Stimulated activated memory B cell treated with anti-CD40 and anti-IgM and Interleukin-4, amounts not matched to agents 10 μg/mL and 1 μg/mL and 100 μg/mL, for 72 hours (primary cell): ENCODE measurements around the gene PLBD2.

ENCODE experiments used
- ATAC-seq: fragments of 150-1000 bp; cut with Tn5 transposase; 2 replicates; pipeline ENCODE4 v1.10.0; 2021
- H3K27ac Mint-ChIP-seq: one replicate; pipeline ENCODE4 v1.8.0; 2022; ENCODE audit warnings: mild to moderate bottlenecking, mixed read lengths
- H3K27me3 Mint-ChIP-seq: one replicate; pipeline ENCODE4 v1.8.0; 2022; ENCODE audit warnings: mixed read lengths
- H3K36me3 Mint-ChIP-seq: one replicate; pipeline ENCODE4 v1.8.0; 2022; ENCODE audit warnings: mixed read lengths
- H3K4me1 Mint-ChIP-seq: one replicate; pipeline ENCODE4 v1.8.0; 2022; ENCODE audit warnings: mixed read lengths
- H3K4me3 Mint-ChIP-seq: one replicate; pipeline ENCODE4 v1.8.0; 2022; ENCODE audit warnings: mild to moderate bottlenecking, moderate library complexity, mixed read lengths
- H3K9me3 Mint-ChIP-seq: one replicate; pipeline ENCODE4 v1.8.0; 2022; ENCODE audit warnings: mixed read lengths

Gene PLBD2, protein sequence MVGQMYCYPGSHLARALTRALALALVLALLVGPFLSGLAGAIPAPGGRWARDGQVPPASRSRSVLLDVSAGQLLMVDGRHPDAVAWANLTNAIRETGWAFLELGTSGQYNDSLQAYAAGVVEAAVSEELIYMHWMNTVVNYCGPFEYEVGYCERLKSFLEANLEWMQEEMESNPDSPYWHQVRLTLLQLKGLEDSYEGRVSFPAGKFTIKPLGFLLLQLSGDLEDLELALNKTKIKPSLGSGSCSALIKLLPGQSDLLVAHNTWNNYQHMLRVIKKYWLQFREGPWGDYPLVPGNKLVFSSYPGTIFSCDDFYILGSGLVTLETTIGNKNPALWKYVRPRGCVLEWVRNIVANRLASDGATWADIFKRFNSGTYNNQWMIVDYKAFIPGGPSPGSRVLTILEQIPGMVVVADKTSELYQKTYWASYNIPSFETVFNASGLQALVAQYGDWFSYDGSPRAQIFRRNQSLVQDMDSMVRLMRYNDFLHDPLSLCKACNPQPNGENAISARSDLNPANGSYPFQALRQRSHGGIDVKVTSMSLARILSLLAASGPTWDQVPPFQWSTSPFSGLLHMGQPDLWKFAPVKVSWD

DNA sequence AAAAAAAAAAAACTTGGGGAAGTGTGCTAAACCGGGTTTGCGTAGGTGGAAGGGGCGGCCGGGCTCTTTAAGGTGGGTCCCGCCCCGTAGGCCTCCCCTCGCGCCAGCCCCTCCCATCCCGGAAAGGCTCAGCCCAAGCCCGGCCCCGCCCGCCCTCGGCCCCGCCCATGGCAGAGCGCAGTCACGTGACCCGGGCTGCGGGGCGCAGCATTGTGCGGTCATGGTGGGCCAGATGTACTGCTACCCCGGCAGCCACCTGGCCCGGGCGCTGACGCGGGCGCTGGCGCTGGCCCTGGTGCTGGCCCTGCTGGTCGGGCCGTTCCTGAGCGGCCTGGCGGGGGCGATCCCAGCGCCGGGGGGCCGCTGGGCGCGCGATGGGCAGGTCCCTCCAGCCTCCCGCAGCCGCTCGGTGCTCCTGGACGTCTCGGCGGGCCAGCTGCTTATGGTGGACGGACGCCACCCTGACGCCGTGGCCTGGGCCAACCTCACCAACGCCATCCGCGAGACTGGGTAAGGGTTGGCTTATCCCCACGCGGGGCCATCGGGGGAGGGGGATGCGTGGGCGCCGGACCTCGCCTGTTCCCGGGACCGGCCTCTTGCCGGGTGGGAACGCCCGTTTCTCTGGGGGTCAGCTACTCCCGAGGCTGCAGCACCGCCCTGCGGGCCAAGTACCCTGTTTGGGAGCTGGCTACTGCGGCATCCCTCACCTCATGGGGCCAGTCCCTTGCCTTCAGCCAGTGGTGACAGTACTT, at the start of gene PLBD2:
Gene PLBD2 (plus strand): TSS at position 207 of the 752 bp plus-strand sequence. CDS start 14 bp downstream, at position 221.
- Mint-ChIP-seq H3K27me3 (no peaks in the 10 kb centered on the region), H3K4me3 (peak within 1 kb of the TSS; percentile 80), H3K36me3 (peaks cover under 1% of the 10 kb centered on the region), H3K4me1 (peaks cover 20% of the 10 kb centered on the region), H3K9me3 (no peaks in the 10 kb centered on the region), H3K27ac (peak within 1 kb of the TSS; percentile 79)
- ATAC-seq: peak; percentile 97

- Mint-ChIP-seq H3K4me3 (no peak overlapping the region), H3K4me1 (no peaks in the 10 kb centered on the region), H3K27ac (no peak overlapping the region), H3K36me3 (peaks cover 43% of the 10 kb centered on the region), H3K9me3 (no peaks in the 10 kb centered on the region), H3K27me3 (no peaks in the 10 kb centered on the region)
- ATAC-seq: no peak
These were observed 47.9 kb upstream of the PLBD2 start for GRCh38 chr12:113310489-113310888.

DNA sequence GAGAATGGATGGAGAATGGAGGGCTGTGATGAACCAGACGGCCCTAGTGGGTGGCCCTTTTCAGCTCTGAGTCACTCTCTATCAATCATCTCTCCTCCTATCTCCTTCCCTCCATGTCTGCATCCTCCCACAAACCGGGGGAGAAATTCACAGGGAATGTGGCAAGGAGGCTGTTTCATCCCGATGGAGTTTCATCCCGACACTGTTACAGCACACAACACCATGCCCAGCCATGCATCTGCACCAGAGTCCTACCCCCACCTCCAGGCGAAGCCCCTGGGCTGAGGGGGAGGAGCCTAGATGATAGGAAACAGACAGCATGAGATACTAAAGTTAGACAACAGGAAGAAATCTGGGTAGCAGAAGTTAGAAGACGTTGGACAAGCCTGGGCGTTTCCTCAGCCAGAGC, 44.3 kb upstream of the PLBD2 start:
- no peaks in the 10 kb centered on the region for H3K9me3 Mint-ChIP-seq
- ATAC-seq: no peak
- H3K4me1 Mint-ChIP-seq: no peaks in the 10 kb centered on the region
- H3K27ac Mint-ChIP-seq: no peak overlapping the region
- no peaks in the 10 kb centered on the region for H3K27me3 Mint-ChIP-seq
- H3K36me3 Mint-ChIP-seq: peaks cover 45% of the 10 kb centered on the region
- no peak overlapping the region for H3K4me3 Mint-ChIP-seq

GRCh38 chr12:113315358-113315757, 43.0 kb upstream of the PLBD2 start:
- Mint-ChIP-seq H3K27me3 (no peaks in the 10 kb centered on the region), H3K4me3 (no peak overlapping the region), H3K27ac (no peak overlapping the region), H3K4me1 (no peaks in the 10 kb centered on the region), H3K9me3 (no peaks in the 10 kb centered on the region), H3K36me3 (peaks cover 49% of the 10 kb centered on the region)
- ATAC-seq: no peak

DNA sequence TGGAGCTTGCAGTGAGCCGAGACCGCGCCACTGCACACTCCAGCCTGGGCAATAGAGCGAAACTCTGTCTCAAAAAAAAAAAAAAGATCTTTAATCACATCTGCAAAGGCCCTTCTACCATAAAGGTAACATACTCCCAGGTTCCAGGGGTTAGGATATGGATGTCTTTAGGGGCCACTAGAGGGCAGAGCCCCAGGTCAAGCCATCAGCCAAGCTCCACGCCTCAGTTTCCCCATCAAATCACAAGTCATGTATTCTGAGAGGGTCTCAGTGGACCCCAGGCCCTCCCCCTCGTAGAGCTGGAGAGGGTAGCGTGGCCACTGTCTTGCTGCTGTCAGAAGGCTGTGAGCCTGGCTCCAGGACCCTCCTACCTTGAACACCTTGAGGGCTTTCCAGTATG, 42.2 kb upstream of the PLBD2 start:
- Mint-ChIP-seq H3K27ac (no peak overlapping the region), H3K9me3 (no peaks in the 10 kb centered on the region), H3K4me3 (no peak overlapping the region), H3K36me3 (peaks cover 48% of the 10 kb centered on the region), H3K4me1 (no peaks in the 10 kb centered on the region), H3K27me3 (no peaks in the 10 kb centered on the region)
- ATAC-seq: no peak

DNA sequence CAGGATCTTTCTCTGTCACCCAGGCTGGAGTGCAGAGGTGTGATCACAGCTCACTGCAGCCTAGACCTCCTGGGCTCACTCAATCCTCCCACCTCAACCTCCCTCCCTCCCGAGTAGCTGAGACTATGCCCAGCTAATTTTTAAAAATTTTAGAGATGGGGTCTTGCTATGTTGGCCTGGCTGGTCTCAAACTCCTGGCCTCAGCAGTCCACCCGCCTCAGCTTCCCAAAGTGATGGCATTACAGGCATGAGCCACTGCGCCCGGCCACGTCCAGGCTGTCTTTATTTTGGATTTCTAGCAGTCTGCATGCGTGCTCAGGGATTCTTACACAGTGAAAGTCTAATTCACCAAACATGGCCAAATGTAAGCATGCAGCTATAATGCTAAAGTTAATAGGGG, 41.3 kb upstream of the PLBD2 start:
- Mint-ChIP-seq H3K27me3 (no peaks in the 10 kb centered on the region), H3K36me3 (peaks cover 47% of the 10 kb centered on the region), H3K4me1 (no peaks in the 10 kb centered on the region), H3K4me3 (no peak overlapping the region), H3K9me3 (peaks cover 1% of the 10 kb centered on the region), H3K27ac (no peak overlapping the region)
- ATAC-seq: no peak

GRCh38 chr12:113318046-113318656, 40.2 kb upstream of the PLBD2 start:
- H3K9me3 Mint-ChIP-seq: peaks cover 5% of the 10 kb centered on the region
- H3K27ac Mint-ChIP-seq: no peak overlapping the region
- H3K4me3 Mint-ChIP-seq: no peak overlapping the region
- ATAC-seq: no peak
- peaks cover 54% of the 10 kb centered on the region for H3K36me3 Mint-ChIP-seq
- H3K4me1 Mint-ChIP-seq: no peaks in the 10 kb centered on the region
- no peaks in the 10 kb centered on the region for H3K27me3 Mint-ChIP-seq

DNA sequence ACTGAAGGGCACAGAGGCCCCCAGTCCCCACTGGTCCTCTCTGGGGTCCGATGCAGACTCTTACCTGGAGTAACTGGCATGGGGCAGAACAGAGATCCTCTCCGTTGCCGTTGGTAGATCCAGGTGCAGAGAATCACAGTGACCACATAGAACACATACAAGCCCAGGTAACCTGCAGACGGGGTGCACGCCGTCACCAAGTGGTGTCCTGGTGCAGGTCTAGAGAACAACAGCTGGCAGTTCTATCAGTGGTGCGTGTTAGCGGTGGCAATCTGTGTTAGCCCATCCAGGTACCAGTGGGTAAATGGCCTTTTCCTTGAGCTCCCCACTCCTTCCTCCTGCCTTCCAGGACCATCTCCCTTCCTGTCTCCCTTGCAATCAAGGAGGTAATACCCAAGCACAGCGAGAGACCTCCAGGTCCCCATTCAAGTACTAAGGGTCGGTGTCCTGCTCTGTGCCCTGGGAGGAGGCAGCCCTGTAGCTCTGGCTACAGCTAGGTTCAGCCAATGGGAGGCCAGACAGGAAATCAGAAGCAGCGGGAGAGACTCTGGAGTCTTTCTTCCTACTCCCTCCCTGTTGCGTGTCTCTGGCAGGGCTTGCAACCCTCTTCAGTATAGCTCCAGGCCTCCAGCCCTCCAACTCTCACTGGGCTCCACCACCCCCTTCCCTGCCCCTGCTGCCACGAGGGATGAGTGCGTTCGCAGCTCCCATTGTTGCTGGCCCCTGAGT, 39.3 kb upstream of the PLBD2 start:
- Mint-ChIP-seq H3K4me1 (no peaks in the 10 kb centered on the region), H3K36me3 (peaks cover 50% of the 10 kb centered on the region), H3K9me3 (peaks cover 5% of the 10 kb centered on the region), H3K4me3 (no peak overlapping the region), H3K27me3 (no peaks in the 10 kb centered on the region), H3K27ac (no peak overlapping the region)
- no peak for ATAC-seq

GRCh38 chr12:113320401-113320800, 38.0 kb upstream of the PLBD2 start:
- no peaks in the 10 kb centered on the region for H3K4me1 Mint-ChIP-seq
- H3K9me3 Mint-ChIP-seq: peaks cover 5% of the 10 kb centered on the region
- no peak overlapping the region for H3K4me3 Mint-ChIP-seq
- H3K36me3 Mint-ChIP-seq: peaks cover 44% of the 10 kb centered on the region
- no peaks in the 10 kb centered on the region for H3K27me3 Mint-ChIP-seq
- no peak overlapping the region for H3K27ac Mint-ChIP-seq
- ATAC-seq: no peak

DNA sequence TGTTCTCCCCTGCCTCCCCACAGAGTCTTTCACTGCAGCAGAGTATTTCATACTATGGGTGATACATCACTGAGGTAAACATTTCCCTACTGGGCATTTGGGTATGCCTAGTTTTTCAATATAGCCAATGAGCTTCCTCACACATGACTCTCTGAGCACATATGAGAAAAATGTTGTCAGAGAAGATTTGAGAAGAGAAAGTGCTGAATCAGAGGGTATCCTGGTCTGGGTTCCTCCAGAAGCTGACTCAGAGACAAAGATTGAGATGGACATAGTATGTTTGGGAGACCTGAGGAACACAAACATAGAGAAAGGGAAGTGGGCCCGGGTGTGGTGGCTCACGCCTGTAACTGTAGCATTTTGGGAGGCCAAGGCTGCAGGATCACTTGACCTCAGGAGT, 36.0 kb upstream of the PLBD2 start:
- no peaks in the 10 kb centered on the region for H3K27me3 Mint-ChIP-seq
- H3K9me3 Mint-ChIP-seq: peaks cover 5% of the 10 kb centered on the region
- no peak overlapping the region for H3K4me3 Mint-ChIP-seq
- H3K27ac Mint-ChIP-seq: no peak overlapping the region
- H3K4me1 Mint-ChIP-seq: no peaks in the 10 kb centered on the region
- ATAC-seq: no peak
- peaks cover 43% of the 10 kb centered on the region for H3K36me3 Mint-ChIP-seq

- no peak for ATAC-seq
- no peak overlapping the region for H3K4me3 Mint-ChIP-seq
- peaks cover 38% of the 10 kb centered on the region for H3K36me3 Mint-ChIP-seq
- no peaks in the 10 kb centered on the region for H3K27me3 Mint-ChIP-seq
- H3K27ac Mint-ChIP-seq: no peak overlapping the region
- H3K4me1 Mint-ChIP-seq: no peaks in the 10 kb centered on the region
- peaks cover 5% of the 10 kb centered on the region for H3K9me3 Mint-ChIP-seq
These were observed 32.5 kb upstream of the PLBD2 start for GRCh38 chr12:113325916-113326315.

DNA sequence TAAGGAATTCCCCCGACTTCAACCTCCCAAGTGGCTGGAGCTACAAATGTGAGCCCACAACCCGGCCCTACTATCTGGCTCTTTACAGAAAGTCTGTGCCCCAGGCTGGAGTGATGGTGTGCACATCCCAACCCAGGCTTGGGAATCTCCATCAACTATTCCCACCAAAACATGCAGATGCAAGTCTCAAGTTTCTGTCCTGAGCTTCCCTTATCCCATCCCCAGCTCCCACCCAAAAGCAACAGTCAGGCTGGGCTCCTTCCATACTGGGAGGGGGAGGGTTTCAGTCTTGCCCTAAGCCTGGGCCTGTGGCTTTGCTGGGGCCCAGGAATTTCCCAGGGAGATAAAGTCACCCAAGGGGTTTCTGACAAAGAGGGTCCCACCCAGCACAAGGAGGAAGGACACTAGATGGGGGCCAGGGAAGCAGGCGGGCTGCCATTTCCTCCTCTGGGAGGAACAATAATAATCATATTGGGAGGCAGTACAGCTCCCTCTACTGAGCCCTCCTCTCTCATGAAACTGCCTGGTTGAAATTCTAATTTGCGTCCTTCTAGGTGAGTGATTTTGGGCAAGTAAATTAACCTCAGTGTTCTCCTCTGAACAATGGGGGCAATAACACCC, 31.5 kb upstream of the PLBD2 start:
- peaks cover 36% of the 10 kb centered on the region for H3K36me3 Mint-ChIP-seq
- H3K4me3 Mint-ChIP-seq: no peak overlapping the region
- H3K4me1 Mint-ChIP-seq: no peaks in the 10 kb centered on the region
- H3K9me3 Mint-ChIP-seq: peaks cover 5% of the 10 kb centered on the region
- H3K27ac Mint-ChIP-seq: no peak overlapping the region
- H3K27me3 Mint-ChIP-seq: no peaks in the 10 kb centered on the region
- no peak for ATAC-seq

DNA sequence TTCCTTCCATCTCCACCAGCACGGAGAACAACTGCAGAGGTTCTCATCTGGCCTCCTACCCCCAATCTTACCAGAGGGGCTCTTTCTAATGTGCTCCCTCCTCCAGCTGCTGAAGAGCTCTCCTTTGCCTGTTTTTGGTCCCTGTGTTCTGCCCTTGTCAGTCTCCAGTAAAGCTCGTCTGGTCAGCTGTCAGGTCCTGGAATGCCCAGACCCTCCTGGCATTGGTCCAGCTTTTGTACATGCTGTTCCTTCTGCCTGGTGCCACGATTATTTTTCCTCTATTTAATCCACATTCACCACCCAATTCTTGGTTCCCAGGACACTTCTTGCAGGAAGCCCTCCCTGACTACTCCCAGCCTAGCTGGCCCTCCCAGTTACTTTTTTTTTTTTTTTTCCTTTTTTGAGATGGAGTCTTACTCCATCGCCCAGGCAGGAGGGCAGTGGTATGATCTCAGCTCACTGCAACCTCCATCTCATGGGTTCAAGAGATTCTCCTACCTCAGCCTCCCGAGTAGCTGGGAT, 30.0 kb upstream of the PLBD2 start:
- H3K4me3 Mint-ChIP-seq: no peak overlapping the region
- H3K4me1 Mint-ChIP-seq: no peaks in the 10 kb centered on the region
- ATAC-seq: no peak
- no peak overlapping the region for H3K27ac Mint-ChIP-seq
- H3K27me3 Mint-ChIP-seq: no peaks in the 10 kb centered on the region
- H3K36me3 Mint-ChIP-seq: peaks cover 35% of the 10 kb centered on the region
- no peaks in the 10 kb centered on the region for H3K9me3 Mint-ChIP-seq

DNA sequence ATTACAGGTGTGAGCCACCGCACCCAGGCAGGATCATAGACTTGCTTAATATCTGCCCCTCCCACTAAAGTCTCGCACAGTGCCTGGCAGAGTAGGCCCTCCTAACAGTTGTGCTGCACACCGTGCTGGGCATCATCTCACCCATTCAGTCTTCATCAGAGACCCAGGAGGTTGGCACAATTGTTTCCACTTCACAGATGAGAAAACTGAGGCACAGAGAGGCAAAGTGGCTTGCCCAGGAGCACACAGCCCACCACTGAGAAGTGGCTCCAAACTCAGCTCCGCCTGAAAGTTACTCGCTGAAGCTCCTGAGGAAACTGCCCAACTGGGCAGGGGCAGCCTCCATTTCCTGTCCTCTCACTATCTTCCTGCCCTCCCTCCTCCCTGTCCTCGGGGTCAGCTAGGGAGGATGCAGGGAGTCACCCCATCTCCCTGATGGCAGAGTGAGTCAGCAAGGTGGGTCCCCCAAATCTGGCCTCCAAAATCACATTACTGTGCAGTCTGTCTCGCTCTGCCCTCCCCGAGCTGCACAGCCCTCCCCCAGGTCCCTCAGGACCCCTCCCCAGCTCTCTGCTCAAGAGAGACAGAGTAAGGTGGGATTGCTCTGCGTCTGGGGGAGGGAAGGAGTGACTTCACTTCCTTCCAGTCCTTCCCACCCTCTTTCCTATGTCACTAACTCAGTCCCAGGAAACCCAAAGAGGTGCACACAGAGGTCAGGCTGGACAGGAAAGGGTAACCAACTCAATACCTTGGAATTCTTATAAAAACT, 29.2 kb upstream of the PLBD2 start:
- Mint-ChIP-seq H3K4me3 (no peak overlapping the region), H3K36me3 (peaks cover 35% of the 10 kb centered on the region), H3K27ac (no peak overlapping the region), H3K4me1 (peaks cover 7% of the 10 kb centered on the region), H3K9me3 (no peaks in the 10 kb centered on the region), H3K27me3 (no peaks in the 10 kb centered on the region)
- ATAC-seq: no peak
